Measurements from ENCODE around the gene KRTAP12-2. TPM values are rescaled to one million over a fixed set of nuclear protein-coding genes. Genes with fewer than 3 reads are reported as not detected.
A peak's percentile ranks its signal among the peaks of the same experiment; 100 is the strongest.
"Not testable (repeated sequence)": the region's sequence is repeated elsewhere in the genome, so short reads cannot be mapped to it uniquely, and the experiment has no call there.

The KRTAP12-2 gene
- total RNA-seq, 1 donor from 2014 or later, result not detected

DNA sequence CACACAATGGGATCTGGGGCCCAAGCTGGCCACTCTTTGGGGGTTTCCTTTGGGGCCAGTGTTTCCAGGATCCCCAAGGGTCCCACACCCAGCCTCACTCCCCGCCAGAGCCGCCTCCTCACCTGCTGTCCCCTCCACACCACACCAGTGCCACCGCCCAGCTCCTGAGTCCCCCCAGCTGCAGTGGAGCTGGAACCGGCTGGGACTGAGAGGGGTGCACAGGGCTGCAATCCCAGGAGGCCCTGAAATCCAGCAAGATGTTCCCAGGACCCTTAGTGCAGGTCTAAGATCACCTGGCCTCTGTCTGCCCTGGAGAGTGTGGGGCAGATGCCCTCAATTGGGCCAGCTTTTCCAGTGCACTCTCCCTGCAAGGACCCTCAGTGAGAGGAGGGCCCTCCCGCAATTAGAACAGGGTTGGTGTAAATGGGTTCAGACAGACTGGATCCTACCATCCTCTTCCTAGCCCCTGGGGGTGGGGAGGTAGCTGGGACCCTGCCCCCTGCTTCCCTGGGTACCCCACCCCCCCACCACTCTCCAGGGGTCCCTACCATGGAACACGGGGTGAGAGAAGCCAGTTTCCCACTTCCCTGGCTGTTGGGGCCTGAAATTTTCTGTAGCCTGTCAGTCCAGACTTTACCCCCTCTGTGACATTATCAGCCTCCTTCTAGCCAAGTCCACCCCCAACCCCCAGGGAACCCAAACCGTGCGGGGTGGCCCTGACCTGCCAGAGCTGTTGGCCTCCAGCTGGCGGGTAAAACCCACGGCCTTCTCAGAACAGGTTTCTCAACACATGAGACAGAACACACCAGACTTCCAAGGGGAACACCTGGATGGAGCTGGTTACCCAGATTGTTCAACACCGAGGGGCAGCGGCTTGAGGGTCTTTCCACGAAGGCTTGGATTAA lies 37.3 kb upstream of the KRTAP12-2 start:
- intact Hi-C loops (cut with DNase I), result no loop called here
- ATAC-seq (no peak), DNase-seq (ENCODE audit: low spot score) (peak; percentile 23)

DNA sequence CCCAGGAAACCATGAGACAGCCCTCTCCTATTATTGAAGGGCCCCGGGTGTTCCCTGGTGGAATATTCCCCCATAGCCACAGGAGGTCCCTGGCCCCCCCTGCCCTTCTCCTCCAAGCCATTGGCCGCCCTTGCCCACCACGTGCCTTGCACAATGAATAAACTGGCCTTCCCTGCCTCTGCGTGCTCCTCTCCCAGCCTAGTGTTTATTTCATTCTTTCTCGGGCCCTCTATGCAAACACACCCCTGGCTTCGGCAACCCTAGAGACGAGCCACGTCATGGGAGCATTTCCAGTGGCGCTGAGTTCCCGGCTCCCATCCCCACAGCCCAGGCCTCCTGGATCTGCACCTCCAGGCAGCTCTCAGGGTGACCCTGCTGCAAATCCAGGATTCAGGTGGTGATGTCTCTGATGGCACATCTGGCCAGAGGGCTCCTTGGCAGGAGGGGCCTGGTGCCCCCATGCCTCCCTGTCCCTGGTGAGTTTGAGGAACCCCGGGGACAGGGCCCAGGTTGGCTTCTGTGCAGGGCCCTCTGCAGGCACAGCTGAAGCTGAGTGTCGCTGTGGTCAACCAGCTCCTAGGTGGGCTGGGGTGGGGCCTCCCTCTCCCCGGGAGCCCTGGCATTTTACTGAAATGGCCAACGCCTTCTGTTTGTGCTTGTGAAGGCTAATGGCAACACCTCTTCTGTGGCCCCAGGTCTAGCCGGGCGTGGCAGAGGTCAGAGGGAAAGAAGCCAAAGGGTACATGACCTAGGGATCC lies 36.4 kb upstream of the KRTAP12-2 start:
- DNase-seq (ENCODE audit: low spot score) (peak; percentile 37), ATAC-seq (no peak)
- intact Hi-C loops (cut with DNase I), result no loop called here

DNA sequence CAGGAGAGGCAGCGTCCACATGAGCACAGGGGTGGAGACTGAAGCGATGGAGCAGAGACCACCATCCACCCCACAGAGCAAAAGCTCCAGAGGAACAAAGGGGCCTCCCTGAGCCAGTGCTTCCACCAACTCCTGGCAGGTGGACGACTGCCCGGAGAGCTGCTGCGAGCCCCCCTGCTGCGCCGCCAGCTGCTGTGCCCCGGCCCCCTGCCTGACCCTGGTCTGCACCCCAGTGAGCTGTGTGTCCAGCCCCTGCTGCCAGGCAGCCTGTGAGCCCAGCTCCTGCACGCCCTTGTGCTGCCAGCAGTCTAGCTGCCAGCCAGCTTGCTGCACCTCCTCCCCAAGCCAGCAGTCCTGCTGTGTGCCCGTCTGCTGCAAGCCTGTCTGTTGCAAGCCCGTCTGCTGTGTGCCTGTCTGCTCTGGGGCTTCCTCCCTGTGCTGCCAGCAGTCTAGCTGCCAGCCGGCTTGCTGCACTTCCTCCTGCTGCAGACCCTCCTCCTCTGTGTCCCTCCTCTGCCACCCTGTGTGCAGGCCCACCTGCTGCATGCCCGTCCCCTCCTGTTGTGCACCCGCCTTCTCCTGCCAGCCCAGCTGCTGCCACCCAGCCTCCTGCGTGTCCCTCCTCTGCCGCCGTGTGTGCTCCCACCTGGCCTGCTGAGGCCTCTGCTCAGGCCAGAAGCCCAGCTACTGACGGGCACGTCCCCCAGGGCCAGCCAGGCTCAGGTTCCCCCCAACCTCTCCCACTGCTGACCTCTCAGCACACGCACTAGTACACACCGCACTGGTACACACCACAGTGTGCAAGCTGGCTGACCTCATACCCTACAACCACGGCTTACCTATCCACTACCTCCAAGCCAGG lies 35.6 kb upstream of the KRTAP12-2 start:
- peak; percentile 36 for DNase-seq (ENCODE audit: low spot score)
- intact Hi-C loops (cut with DNase I), result no loop called here
- ATAC-seq, result no peak

DNA sequence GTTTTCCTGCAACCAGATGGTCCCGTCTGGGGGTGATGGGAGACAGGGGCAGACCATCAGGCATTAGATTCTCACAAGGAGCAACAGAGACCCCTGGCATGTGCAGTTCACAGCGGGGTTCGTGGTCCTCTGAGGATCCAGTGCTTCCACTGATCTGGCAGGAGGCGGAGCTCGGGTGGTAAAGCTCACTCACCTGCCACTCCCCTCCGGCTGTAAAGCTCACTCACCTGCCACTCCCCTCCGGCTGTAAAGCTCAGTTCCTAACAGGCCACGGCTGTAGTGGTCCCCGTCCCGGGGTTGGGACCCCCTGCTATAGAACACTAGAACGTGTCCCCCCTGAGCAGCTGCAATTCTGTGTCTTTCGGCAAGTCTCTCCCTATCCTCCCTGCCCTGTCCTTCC lies 34.8 kb upstream of the KRTAP12-2 start:
- intact Hi-C loops (cut with DNase I), result no loop called here
- ATAC-seq, result no peak
- peak; percentile 50 for DNase-seq (ENCODE audit: low spot score)

DNA sequence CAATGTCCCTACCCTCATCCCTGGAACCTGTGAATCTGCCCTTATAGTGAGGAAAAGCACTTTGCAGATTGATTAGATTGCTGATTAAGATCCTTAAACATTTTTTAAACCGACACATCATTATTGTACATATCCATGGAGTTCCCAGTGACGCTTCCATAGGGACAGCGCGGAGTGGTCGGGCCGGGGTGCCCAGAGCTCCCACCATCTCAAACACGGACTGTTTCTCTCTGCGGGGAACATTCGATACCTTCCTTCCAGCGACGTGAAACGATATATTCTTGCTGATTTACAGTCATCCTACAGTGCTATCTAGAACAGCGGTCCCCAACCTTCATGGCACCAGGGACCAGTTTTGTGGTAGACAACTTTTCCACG lies 34.3 kb upstream of the KRTAP12-2 start:
- intact Hi-C loops (cut with DNase I), result no loop called here
- DNase-seq (ENCODE audit: low spot score) (peak; percentile 17), ATAC-seq (no peak)

DNA sequence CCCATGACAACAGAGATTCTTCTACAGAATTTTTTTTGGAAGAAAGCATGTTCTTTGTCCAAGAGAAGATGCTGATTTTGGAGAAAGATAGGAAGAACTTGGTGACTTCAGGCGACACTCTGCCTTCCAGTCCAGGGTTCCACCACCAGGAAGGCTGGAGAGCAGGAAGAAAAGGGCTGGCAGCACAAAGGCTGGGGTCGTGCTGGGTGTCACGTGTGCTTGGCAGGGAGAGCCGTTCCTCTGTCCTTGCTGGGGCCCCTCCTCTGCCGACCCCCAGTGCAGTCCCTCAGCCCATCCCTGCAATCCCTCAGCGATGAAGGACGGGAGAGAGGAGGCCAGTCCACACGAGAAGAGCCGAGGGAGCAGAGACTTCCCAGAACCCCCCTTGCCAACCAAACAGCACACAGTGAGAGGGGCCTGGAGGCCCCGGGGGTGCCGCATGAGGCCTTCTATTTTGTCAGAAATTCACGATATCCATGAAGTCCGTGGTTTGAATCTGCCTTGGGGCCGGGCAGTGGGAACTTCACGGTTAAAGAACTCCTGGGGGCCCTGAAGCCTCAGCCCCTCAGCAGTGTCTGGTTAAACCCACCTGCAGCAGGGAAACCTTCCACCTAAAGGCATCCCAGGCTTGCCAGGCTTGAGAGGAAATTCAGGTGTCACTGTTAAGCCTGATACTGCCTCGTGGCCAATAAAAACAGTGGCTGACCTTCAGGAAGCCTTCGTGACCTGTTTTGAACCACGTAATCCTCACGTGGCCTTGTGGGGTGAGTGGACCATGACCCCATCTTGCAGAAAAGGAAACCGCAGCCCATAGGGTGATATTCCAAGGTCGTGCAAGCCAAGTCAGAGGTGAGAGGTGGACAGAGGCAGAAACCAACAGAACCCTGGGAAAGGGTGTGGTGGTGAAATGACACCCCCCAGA lies 33.6 kb upstream of the KRTAP12-2 start:
- intact Hi-C loops (cut with DNase I), result no loop called here
- ATAC-seq, result no peak
- peak; percentile 13 for DNase-seq (ENCODE audit: low spot score)

DNA sequence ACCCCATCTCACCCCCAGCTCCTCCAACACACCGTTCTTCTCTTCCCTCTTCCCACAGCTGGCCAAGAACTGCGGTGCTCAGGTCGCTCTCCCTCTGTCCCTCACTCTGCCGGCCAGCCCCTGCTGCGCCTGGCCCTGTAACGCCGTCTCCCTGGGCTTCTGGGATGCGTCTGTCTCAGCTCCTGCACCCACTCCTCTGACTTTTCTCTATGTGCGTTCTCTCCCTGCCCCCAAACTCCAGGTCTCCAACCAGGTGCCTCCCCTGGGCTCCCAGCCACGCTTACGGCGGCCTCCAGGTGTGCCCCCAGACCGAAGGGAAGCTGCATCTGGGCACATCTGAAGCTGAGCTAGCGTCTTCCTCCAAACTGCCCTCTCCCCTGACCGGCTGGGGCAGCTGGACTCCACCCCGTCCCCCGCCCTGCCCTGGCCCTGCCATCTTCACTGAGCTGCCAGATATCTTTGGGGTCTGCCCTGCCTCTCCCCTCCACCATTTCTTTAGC lies 32.8 kb upstream of the KRTAP12-2 start:
- peak; percentile 25 for DNase-seq (ENCODE audit: low spot score)
- no peak for ATAC-seq
- intact Hi-C loops (cut with DNase I), result no loop called here

DNA sequence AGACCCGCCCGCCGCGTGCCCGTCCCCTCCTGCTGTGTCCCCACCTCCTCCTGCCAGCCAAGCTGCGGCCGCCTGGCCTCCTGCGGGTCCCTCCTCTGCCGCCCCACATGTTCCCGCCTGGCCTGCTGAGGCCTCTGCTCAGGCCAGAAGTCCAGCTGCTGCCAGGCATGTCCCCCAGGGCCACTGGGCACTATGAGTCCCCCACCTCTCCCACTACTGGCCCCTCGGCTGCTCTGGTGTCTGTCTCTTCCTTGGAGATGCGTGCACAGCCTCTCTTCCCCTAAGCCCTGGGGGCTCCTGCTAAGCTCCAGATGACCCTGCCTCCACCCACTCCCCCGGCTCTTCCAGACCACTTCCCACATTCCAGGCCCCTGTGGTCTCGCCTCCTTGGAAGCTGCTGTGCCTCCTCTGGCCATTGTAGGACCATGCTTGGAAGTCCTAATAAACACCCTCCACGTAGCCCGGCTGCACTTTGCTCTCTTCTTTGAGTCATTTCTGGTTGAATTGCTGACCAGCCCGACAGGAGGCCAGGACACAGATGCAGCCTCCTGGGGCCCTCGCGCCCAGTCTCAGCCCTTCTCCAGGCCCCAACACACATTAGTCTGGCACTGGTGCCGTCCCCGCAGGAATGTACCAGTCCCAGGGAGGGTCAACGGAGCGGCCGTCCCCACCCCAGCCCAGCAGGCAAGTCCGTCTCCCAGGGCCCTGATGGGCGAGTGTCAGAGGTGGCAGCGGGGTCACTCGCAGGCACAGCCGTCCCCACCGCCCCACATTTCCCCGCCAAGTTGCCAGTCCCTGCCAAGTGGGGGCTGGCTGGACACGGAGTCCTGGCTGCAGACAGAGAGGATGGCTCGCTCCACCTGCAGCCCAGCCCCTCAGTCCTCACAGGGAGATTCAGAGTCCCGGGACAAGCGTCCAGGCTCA lies 31.3 kb upstream of the KRTAP12-2 start:
- DNase-seq (ENCODE audit: low spot score) (peak; percentile 52), ATAC-seq (no peak)
- intact Hi-C loops (cut with DNase I), result no loop called here

DNA sequence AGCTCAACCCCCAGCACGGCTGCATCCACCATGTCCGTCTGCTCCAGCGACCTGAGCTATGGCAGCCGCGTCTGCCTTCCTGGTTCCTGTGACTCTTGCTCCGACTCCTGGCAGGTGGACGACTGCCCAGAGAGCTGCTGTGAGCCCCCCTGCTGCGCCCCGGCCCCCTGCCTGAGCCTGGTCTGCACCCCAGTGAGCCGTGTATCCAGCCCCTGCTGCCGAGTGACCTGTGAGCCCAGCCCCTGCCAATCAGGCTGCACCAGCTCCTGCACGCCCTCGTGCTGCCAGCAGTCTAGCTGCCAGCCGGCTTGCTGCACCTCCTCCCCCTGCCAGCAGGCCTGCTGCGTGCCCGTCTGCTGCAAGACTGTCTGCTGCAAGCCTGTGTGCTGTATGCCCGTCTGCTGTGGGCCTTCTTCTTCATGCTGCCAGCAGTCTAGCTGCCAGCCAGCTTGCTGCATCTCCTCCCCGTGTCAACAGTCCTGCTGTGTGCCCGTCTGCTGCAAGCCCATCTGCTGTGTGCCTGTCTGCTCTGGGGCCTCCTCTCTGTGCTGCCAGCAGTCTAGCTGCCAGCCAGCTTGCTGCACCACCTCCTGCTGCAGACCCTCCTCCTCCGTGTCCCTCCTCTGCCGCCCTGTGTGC lies 30.6 kb upstream of the KRTAP12-2 start, which contains the start of gene KRTAP10-12:
KRTAP10-12 (plus strand) TSS at position 1 of the 639 bp plus-strand sequence; CDS start at position 31, 30 bp downstream.
- ATAC-seq; intact Hi-C loops (cut with DNase I); DNase-seq (ENCODE audit: low spot score): not testable (repeated sequence)

DNA sequence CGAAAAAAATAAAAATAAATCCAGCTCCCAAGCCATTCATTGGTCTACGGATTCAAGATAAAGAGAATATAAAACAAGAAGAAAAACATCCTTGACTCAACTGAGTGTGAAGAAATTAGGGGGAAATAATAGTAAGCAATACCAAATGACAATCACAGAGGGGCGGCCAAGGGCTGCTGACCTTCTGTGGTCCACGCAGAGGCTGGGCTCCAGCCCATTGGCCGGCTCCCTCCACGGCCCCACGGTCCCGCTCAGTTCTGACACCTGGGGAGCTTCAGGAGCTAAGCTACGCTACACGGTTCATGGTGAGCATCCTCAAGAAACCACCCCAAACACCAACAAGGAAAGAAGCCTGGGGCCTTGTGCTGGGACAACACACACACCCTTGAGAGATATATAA lies 29.8 kb upstream of the KRTAP12-2 start:
- DNase-seq (ENCODE audit: low spot score), result peak; percentile 33
- intact Hi-C loops (cut with DNase I), result no loop called here
- ATAC-seq, result no peak

DNA sequence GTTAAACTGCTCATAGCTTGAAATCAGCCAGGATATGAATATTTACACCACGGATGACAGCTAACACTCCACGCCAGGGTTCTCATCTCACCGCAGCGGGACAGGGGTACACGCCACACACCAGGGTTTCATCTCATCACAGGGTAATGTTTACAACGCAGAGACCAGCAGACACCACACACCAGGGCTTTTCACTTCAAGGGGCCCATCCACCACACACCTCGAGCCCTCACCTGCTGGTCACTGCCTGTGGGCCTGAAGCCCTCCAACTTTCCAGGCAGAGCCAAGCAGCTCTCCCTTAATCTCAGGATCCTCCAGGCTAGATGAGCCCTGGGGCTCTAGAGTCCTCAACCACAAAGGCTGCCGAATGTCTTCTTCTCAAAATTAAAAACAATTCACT lies 28.9 kb upstream of the KRTAP12-2 start:
- intact Hi-C loops (cut with DNase I), result no loop called here
- DNase-seq (ENCODE audit: low spot score), result no peak
- ATAC-seq, result no peak

DNA sequence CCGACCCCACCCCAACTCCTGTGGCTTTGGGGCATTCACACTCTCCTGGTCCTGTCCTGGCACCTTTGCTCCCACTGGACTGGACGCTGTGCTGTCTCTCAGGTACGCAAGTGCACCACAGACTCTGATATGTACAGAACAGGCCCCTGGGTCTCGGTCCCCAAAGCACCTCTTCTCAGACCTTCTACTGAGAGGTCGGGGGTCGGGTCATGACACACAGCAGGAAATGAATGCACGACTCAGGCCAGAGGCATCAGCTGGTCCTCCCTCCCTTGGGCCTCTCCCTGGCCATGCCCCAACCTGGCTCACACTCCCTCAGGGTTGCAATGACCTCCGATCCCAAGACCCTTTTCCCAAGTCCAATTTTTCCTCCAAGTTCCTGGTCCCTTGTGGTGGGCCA lies 28.5 kb upstream of the KRTAP12-2 start:
- ATAC-seq (no peak), DNase-seq (ENCODE audit: low spot score) (peak; percentile 17)
- intact Hi-C loops (cut with DNase I), result no loop called here

DNA sequence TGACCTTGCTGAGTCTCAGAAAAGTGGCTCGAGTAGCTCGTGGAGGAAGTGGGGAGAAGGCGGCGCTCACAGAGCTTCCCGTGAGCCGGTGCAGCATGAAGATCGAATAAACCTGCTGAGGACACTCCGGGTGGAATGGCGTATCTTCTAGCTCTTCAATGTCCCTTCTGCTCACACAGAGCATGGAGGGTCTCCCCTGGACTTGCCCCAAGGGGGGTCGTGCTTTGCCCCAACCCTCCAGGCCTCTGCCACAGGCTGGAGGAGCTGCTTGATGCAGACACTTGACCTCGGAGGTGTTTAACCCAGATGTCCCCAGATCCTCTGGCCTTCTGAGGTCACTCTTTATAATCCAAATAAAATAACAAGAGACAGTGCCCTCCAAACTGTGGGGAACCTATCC lies 28.0 kb upstream of the KRTAP12-2 start:
- DNase-seq (ENCODE audit: low spot score) (peak; percentile 25), ATAC-seq (no peak)
- intact Hi-C loops (cut with DNase I), result no loop called here

DNA sequence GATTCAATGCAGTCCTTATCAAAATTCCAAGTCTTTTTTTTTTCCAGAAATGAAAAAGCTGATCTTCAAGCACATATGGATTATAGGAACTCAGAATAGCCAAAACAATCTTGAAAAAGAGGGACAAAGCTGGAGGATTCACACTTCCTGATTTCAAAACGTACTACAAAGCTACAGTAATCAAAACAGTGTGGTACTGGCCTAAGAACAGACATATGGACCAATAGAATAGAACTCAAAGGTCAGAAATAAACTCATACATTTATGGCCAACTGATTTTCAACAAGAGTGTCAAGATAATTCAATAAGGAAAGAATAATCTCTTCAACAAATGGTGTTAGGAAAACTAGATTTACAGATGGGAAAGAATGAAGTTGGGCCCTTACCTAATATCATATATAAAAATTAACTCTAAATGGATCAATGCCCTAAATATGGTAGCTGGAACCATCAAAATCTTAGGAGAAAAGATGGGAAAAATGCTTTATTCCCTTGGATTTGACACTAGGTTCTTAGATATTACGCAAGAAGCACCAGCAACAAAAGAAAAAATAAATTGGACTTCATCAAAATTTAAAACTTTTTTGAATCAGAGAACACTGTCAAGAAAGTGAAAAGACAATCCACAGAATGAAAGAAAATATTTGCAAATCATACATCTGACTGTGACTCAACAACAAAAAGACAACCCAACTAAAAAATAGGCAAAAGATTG lies 26.2 kb upstream of the KRTAP12-2 start:
- ATAC-seq, result no peak
- intact Hi-C loops (cut with DNase I), result no loop called here
- no peak for DNase-seq (ENCODE audit: low spot score)

DNA sequence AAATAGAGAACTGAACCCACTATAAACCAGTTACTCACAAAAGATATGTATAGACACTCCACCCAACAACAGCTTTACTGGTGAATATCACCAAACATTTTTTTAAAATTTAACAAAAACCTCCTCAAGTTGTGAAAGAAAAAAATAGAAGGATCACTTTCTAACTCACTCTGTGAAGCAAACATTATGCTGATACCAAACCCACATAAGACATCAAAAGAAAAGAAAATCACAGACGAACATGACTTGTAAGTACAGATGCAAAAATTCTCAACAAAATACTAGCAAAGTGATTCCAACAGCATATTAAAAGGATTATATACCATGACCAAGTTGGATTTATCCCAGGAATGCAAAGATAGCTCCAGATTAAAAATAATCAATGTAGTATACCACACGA lies 25.0 kb upstream of the KRTAP12-2 start:
- intact Hi-C loops (cut with DNase I), result no loop called here
- ATAC-seq, result no peak
- no peak for DNase-seq (ENCODE audit: low spot score)

DNA sequence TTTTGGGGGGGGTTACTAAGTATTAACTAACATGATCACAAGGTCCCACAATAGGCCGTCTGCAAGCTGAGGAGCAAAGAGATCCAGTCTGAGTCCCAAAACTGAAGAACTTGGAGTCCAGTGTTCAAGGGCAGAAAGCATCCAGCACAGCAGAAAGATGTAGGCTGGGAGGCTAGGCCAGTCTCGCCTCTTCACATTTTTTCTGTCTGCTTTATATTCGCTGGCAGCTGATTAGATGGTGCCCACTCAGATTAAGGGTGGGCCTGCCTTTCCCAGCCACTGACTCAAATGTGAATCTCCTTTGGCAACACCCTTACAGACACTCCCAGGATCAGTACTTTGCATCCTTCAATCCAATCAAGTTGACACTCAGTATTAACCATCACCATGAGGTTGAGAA lies 23.0 kb upstream of the KRTAP12-2 start:
- intact Hi-C loops (cut with DNase I); DNase-seq (ENCODE audit: low spot score); ATAC-seq: not testable (repeated sequence)

All from sciatic nerve (tissue), 2 donors.